Measurements from ENCODE around the gene RSPO1.

DNA sequence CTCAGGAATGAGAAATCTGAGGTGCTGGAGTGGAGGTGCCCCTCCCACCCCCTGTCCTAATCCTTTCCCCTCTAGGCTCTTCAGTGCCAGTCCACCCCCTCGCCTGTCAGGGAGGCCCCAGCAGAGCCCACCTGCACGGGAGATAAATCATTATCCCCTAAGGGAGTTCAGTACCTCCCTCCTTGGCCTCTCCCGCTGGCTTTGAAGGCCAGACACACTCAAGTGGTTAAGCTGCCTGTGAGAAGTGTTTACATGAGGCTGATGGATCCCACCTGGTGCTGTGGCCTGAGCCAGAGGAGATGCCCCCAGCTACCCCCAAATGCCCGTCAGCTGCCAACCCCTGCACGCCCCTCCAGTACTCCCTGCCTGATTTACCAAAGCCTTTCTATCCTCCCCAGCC is 3.7 kb downstream of the RSPO1 start:
- TF ChIP-seq, protein P1, sequence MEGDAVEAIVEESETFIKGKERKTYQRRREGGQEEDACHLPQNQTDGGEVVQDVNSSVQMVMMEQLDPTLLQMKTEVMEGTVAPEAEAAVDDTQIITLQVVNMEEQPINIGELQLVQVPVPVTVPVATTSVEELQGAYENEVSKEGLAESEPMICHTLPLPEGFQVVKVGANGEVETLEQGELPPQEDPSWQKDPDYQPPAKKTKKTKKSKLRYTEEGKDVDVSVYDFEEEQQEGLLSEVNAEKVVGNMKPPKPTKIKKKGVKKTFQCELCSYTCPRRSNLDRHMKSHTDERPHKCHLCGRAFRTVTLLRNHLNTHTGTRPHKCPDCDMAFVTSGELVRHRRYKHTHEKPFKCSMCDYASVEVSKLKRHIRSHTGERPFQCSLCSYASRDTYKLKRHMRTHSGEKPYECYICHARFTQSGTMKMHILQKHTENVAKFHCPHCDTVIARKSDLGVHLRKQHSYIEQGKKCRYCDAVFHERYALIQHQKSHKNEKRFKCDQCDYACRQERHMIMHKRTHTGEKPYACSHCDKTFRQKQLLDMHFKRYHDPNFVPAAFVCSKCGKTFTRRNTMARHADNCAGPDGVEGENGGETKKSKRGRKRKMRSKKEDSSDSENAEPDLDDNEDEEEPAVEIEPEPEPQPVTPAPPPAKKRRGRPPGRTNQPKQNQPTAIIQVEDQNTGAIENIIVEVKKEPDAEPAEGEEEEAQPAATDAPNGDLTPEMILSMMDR (IDR thresholded peaks at IDR 0.05; ENCODE audit: low read depth, low read length, missing input control) = no peak
- TF ChIP-seq, protein P2, sequence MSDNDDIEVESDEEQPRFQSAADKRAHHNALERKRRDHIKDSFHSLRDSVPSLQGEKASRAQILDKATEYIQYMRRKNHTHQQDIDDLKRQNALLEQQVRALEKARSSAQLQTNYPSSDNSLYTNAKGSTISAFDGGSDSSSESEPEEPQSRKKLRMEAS (IDR thresholded peaks at IDR 0.05) = no peak
- TF ChIP-seq, protein P3, sequence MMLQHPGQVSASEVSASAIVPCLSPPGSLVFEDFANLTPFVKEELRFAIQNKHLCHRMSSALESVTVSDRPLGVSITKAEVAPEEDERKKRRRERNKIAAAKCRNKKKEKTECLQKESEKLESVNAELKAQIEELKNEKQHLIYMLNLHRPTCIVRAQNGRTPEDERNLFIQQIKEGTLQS (IDR thresholded peaks at IDR 0.05) = no peak
- TF ChIP-seq GABPA (IDR thresholded peaks at IDR 0.05 in 1 of 2, conservative IDR thresholded peaks at IDR 0.05 in 1 of 2) (no peak), RXRA (IDR thresholded peaks at IDR 0.05) (no peak)

All from liver (tissue), 3 donors.